ENCODE measurements around the gene RFFL.

Gene RFFL

DNA sequence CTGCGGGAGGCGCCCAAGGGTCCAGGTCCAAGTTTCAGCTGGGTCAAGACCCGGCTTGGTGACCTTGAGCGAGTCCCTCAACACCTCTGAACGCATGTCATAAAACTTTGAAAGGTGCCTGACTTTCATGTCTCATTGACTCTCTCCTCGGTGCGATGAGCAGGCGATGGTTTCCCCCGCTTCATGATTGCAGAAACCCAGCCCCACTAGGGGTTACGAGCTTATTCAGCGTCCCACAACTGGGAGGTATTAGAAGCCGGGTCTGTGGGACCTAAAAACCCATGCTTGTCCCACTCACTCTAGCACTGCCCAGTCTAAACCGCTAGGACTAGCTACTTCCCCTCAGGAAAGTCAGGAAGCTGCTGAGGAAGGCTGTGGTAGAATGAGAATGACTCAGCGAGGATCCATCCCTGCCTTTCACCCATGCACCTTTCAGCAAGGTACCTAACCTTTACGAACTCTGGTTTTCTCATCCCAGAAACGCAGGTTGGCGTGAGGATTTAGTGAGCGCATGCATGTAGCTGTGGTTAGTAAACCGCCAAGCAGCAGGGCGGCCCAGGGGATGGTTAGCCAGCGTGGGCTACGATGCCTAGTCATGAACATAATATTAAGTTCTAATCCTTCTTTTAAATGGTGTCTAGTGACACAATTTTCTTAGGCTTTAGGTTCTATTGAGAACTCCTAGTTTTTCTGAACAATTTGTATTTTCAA lies 26.2 kb upstream of the RFFL start (continued):
- TF ChIP-seq, protein P1, sequence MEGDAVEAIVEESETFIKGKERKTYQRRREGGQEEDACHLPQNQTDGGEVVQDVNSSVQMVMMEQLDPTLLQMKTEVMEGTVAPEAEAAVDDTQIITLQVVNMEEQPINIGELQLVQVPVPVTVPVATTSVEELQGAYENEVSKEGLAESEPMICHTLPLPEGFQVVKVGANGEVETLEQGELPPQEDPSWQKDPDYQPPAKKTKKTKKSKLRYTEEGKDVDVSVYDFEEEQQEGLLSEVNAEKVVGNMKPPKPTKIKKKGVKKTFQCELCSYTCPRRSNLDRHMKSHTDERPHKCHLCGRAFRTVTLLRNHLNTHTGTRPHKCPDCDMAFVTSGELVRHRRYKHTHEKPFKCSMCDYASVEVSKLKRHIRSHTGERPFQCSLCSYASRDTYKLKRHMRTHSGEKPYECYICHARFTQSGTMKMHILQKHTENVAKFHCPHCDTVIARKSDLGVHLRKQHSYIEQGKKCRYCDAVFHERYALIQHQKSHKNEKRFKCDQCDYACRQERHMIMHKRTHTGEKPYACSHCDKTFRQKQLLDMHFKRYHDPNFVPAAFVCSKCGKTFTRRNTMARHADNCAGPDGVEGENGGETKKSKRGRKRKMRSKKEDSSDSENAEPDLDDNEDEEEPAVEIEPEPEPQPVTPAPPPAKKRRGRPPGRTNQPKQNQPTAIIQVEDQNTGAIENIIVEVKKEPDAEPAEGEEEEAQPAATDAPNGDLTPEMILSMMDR (tag by site-specific recombination; IDR thresholded peaks at IDR 0.05) = 0 out of 2 replicates have a peak, but pooled peaks have one; percentile 5
- TF ChIP-seq, protein P2, sequence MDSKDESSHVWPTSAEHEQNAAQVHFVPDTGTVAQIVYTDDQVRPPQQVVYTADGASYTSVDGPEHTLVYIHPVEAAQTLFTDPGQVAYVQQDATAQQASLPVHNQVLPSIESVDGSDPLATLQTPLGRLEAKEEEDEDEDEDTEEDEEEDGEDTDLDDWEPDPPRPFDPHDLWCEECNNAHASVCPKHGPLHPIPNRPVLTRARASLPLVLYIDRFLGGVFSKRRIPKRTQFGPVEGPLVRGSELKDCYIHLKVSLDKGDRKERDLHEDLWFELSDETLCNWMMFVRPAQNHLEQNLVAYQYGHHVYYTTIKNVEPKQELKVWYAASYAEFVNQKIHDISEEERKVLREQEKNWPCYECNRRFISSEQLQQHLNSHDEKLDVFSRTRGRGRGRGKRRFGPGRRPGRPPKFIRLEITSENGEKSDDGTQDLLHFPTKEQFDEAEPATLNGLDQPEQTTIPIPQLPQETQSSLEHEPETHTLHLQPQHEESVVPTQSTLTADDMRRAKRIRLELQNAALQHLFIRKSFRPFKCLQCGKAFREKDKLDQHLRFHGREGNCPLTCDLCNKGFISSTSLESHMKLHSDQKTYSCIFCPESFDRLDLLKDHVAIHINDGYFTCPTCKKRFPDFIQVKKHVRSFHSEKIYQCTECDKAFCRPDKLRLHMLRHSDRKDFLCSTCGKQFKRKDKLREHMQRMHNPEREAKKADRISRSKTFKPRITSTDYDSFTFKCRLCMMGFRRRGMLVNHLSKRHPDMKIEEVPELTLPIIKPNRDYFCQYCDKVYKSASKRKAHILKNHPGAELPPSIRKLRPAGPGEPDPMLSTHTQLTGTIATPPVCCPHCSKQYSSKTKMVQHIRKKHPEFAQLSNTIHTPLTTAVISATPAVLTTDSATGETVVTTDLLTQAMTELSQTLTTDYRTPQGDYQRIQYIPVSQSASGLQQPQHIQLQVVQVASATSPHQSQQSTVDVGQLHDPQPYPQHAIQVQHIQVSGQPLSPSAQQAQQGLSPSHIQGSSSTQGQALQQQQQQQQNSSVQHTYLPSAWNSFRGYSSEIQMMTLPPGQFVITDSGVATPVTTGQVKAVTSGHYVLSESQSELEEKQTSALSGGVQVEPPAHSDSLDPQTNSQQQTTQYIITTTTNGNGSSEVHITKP (tag by site-specific recombination; IDR thresholded peaks at IDR 0.05) = peak; percentile 85

DNA sequence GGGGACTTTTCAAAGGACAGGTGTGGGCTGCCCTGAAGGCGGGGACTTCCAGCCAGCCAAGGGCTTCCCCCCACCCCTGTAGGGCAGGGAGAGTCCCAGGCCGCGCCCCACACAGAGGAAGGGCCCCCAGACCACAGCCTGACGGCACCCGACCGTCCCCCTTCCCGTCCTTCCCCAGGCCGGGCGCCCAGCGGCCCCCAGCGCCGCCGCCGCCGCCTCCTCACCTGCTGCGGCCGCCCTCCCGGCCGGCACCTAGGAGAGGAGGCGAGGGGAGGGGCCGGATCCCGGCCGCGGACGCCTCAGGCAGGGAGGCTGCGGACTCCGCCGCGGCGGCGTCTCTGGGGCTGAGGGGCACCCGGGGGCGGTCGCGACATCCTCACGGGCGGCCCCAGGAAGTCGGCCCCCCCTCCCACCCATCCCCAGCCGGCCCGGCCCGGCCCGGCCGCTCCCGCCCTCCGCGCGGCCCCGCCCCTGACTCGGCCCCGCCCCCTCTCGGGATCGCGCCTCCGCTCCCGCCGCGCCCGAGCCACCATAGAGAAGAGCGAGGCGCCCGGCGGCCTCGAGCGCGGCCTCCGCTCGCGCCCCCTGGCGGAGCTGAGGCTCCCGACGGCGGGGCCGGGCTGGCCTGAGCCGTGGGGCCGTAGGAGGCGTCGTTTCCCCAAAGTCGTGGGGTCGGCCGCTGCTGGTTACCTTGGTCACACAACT lies 25.5 kb upstream of the RFFL start:
- no peaks in the 10 kb centered on the region for H3K9me3 ChIP-seq (ENCODE audit: control insufficient read depth, insufficient read depth, low read depth, low read length)
- peak overlapping the region; percentile 56 for H3K4me3 ChIP-seq (ENCODE audit: low read depth, low read length)
- H3K36me3 ChIP-seq (ENCODE audit: control insufficient read depth in 2 of 2, insufficient read depth in 1 of 2, low read length in 2 of 2) = no peaks in the 10 kb centered on the region; a peak in 1 of 3 replicates
- H3K4me1 ChIP-seq (ENCODE audit: control insufficient read depth, insufficient read depth, low read length) = 0 out of 2 replicates have a peak, but pooled peaks cover 3% of the 10 kb centered on the region
- ChIA-PET CTCF (interaction anchor here (0.5 to 2.9 kb wide), 32 partner anchors 9 to 669 kb away, joined by 3 to 21 read pairs (median 6); partner anchors contain the start of genes RAD51D and RFFL), POLR2A (interaction anchor here (0.9 to 1.6 kb wide), 6 partner anchors 9 to 511 kb away, joined by 3 to 6 read pairs (median 3); partner anchors contain the start of genes PEX12, RAD51D and RFFL)
- peak overlapping the region; percentile 81 for H3K27ac ChIP-seq (ENCODE audit: extremely low read depth, low read depth, low read length)
- TF ChIP-seq ZBTB20 (tag by site-specific recombination; IDR thresholded peaks at IDR 0.05) (peak; percentile 46; the same call in 1 of the 2 replicates), ZBTB7A (tag by site-specific recombination; IDR thresholded peaks at IDR 0.05; ENCODE audit: low read depth) (no peak), MEIS1 (CRISPR knock-in tag; IDR thresholded peaks at IDR 0.05; ENCODE audit: borderline replicate concordance) (no peak), ZNF514 (tag by site-specific recombination; IDR thresholded peaks at IDR 0.05) (no peak), ZNF621 (tag by site-specific recombination; IDR thresholded peaks at IDR 0.05) (no peak), ZNF324 (tag by site-specific recombination; IDR thresholded peaks at IDR 0.05) (no peak), ZNF664 (tag by site-specific recombination; IDR thresholded peaks at IDR 0.05) (no peak), SP3 (tag by site-specific recombination; IDR thresholded peaks at IDR 0.05) (0 out of 2 replicates have a peak, but pooled peaks have one; percentile 47), ZSCAN30 (tag by site-specific recombination; IDR thresholded peaks at IDR 0.05) (peak; percentile 63), KLF7 (tag by site-specific recombination; IDR thresholded peaks at IDR 0.05; ENCODE audit: borderline replicate concordance) (no peak), ZSCAN16 (tag by site-specific recombination; IDR thresholded peaks at IDR 0.05) (no peak), ZFP3 (tag by site-specific recombination; IDR thresholded peaks at IDR 0.05; ENCODE audit: low read depth) (no peak), ZBTB17 (tag by site-specific recombination; IDR thresholded peaks at IDR 0.05) (no peak), ZNF354C (tag by site-specific recombination; IDR thresholded peaks at IDR 0.05; ENCODE audit: borderline replicate concordance, low read depth) (no peak), ZNF350 (tag by site-specific recombination; IDR thresholded peaks at IDR 0.05) (no peak), GLIS1 (tag by site-specific recombination; IDR thresholded peaks at IDR 0.05) (peak; percentile 63), RBAK (tag by site-specific recombination; IDR thresholded peaks at IDR 0.05) (no peak)
- TF ChIP-seq, protein P3, sequence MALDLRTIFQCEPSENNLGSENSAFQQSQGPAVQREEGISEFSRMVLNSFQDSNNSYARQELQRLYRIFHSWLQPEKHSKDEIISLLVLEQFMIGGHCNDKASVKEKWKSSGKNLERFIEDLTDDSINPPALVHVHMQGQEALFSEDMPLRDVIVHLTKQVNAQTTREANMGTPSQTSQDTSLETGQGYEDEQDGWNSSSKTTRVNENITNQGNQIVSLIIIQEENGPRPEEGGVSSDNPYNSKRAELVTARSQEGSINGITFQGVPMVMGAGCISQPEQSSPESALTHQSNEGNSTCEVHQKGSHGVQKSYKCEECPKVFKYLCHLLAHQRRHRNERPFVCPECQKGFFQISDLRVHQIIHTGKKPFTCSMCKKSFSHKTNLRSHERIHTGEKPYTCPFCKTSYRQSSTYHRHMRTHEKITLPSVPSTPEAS (tag by site-specific recombination; IDR thresholded peaks at IDR 0.05) = no peak
- TF ChIP-seq, protein P4, sequence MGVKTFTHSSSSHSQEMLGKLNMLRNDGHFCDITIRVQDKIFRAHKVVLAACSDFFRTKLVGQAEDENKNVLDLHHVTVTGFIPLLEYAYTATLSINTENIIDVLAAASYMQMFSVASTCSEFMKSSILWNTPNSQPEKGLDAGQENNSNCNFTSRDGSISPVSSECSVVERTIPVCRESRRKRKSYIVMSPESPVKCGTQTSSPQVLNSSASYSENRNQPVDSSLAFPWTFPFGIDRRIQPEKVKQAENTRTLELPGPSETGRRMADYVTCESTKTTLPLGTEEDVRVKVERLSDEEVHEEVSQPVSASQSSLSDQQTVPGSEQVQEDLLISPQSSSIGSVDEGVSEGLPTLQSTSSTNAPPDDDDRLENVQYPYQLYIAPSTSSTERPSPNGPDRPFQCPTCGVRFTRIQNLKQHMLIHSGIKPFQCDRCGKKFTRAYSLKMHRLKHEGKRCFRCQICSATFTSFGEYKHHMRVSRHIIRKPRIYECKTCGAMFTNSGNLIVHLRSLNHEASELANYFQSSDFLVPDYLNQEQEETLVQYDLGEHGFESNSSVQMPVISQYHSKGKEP (tag by site-specific recombination; IDR thresholded peaks at IDR 0.05) = no peak
- TF ChIP-seq, protein P5, sequence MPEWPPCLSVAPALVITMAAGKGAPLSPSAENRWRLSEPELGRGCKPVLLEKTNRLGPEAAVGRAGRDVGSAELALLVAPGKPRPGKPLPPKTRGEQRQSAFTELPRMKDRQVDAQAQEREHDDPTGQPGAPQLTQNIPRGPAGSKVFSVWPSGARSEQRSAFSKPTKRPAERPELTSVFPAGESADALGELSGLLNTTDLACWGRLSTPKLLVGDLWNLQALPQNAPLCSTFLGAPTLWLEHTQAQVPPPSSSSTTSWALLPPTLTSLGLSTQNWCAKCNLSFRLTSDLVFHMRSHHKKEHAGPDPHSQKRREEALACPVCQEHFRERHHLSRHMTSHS (tag by site-specific recombination; IDR thresholded peaks at IDR 0.05) = no peak
- TF ChIP-seq, protein P6, sequence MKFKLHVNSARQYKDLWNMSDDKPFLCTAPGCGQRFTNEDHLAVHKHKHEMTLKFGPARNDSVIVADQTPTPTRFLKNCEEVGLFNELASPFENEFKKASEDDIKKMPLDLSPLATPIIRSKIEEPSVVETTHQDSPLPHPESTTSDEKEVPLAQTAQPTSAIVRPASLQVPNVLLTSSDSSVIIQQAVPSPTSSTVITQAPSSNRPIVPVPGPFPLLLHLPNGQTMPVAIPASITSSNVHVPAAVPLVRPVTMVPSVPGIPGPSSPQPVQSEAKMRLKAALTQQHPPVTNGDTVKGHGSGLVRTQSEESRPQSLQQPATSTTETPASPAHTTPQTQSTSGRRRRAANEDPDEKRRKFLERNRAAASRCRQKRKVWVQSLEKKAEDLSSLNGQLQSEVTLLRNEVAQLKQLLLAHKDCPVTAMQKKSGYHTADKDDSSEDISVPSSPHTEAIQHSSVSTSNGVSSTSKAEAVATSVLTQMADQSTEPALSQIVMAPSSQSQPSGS (tag by site-specific recombination; IDR thresholded peaks at IDR 0.05; ENCODE audit: low read depth) = no peak
